OCI-LY1 (cell line): ENCODE data around the gene CEP63.

Source experiments
- H2AFZ ChIP-seq: fragments of 200-600 bp; sonication (generic), shearing (Covaris generic); 2 replicates; pipeline ENCODE4 v1.6.0; 2014; ENCODE audit warnings: antibody characterized with exemption, mild to moderate bottlenecking, low read length
- H3F3A ChIP-seq: fragments of 200-600 bp; sonication (generic), shearing (Covaris generic); 2 replicates; pipeline ENCODE4 v1.6.0; 2014; ENCODE audit warnings: mild to moderate bottlenecking, antibody characterized with exemption, low read length, moderate library complexity; ENCODE audit not compliant: insufficient read depth
- H3K27ac ChIP-seq: fragments of 200-600 bp; sonication (generic); 2 replicates; pipeline ENCODE4 v1.5.1; 2014; ENCODE audit warnings: low read length, mixed run types, mild to moderate bottlenecking, low read depth; ENCODE audit not compliant: poor library complexity, severe bottlenecking
- H3K27me3 ChIP-seq: fragments of 200-600 bp; sonication (generic); 2 replicates; pipeline ENCODE4 v1.6.0; 2014; ENCODE audit warnings: antibody characterized with exemption, mild to moderate bottlenecking, low read length, moderate library complexity; ENCODE audit not compliant: insufficient read depth
- H3K36me3 ChIP-seq: fragments of 200-600 bp; sonication (generic); 2 replicates; pipeline ENCODE4 v1.6.1; 2014; ENCODE audit warnings: mild to moderate bottlenecking, antibody characterized with exemption, low read length, moderate library complexity, mixed read lengths; ENCODE audit not compliant: insufficient read depth
- H3K4me1 ChIP-seq: fragments of 200-600 bp; sonication (generic); 2 replicates; pipeline ENCODE4 v1.5.1; 2014; ENCODE audit warnings: mild to moderate bottlenecking, low read length, moderate library complexity; ENCODE audit not compliant: insufficient read depth, severe bottlenecking
- H3K4me2 ChIP-seq: fragments of 200-600 bp; sonication (generic), shearing (Covaris generic); 2 replicates; pipeline ENCODE4 v1.6.1; 2014; ENCODE audit warnings: low read length
- H3K4me3 ChIP-seq: fragments of 200-600 bp; sonication (generic); 2 replicates; pipeline ENCODE4 v1.5.1; 2014; ENCODE audit warnings: low read length, low read depth, mild to moderate bottlenecking, mixed read lengths; ENCODE audit not compliant: poor library complexity, severe bottlenecking
- H3K79me2 ChIP-seq: fragments of 200-600 bp; shearing (Covaris generic); 2 replicates; pipeline ENCODE4 v1.6.1; 2016; ENCODE audit warnings: mixed run types, low read length, mixed read lengths; ENCODE audit not compliant: insufficient read depth
- H3K9ac ChIP-seq: fragments of 200-600 bp; sonication (generic), shearing (Covaris generic); 2 replicates; pipeline ENCODE4 v1.6.1; 2014; ENCODE audit warnings: mild to moderate bottlenecking, low read length, mixed read lengths
- H3K9me2 ChIP-seq: fragments of 200-600 bp; sonication (generic), shearing (Covaris generic); 2 replicates; pipeline ENCODE4 v1.6.1; 2014; ENCODE audit warnings: low read depth, mild to moderate bottlenecking, low read length, mixed read lengths
- H3K9me3 ChIP-seq: fragments of 200-600 bp; shearing (Covaris generic); 2 replicates; pipeline ENCODE4 v1.6.1; 2014; ENCODE audit warnings: low read length, mixed read lengths
- H4K20me1 ChIP-seq: fragments of 200-600 bp; sonication (generic), shearing (Covaris generic); 2 replicates; pipeline ENCODE4 v1.6.0; 2016; ENCODE audit warnings: mild to moderate bottlenecking, low read length; ENCODE audit not compliant: insufficient read depth
- CTCF ChIP-seq: fragments of 200-600 bp; sonication (generic), shearing (Covaris generic); IDR thresholded peaks from 2 replicates; pipeline ENCODE4 v1.5.1; 2017; ENCODE audit warnings: mild to moderate bottlenecking, antibody characterized with exemption, low read length, moderate library complexity, mixed read lengths
- EZH2 ChIP-seq: fragments of 200-600 bp; sonication (generic), shearing (Covaris generic); IDR thresholded peaks from 2 replicates; pipeline ENCODE4 v1.8.0; 2017; ENCODE audit warnings: borderline replicate concordance, mixed run types, mild to moderate bottlenecking, antibody characterized with exemption, low read length, moderate library complexity, mixed read lengths

Gene CEP63

GRCh38 chr3:134494495-134494894 lies 8.6 kb downstream of the CEP63 start:
- Histone ChIP-seq H3K79me2 (peaks cover 59% of the 10 kb centered on the region), H2AFZ (no peak overlapping the region), H3K27ac (no peak overlapping the region), H3K9ac (no peak overlapping the region), H3K4me2 (no peak overlapping the region), H4K20me1 (no peaks in the 10 kb centered on the region), H3K4me3 (no peak overlapping the region), H3F3A (peaks cover 9% of the 10 kb centered on the region; the same call in 1 of the 2 replicates), H3K4me1 (peaks cover 15% of the 10 kb centered on the region), H3K36me3 (peaks cover 42% of the 10 kb centered on the region), H3K27me3 (no peaks in the 10 kb centered on the region), H3K9me2 (no peaks in the 10 kb centered on the region), H3K9me3 (peaks cover 20% of the 10 kb centered on the region)
- TF ChIP-seq CTCF (no peak), EZH2 (no peak)

GRCh38 chr3:134495980-134496379 lies 10.1 kb downstream of the CEP63 start:
- Histone ChIP-seq H3K27me3 (no peaks in the 10 kb centered on the region), H3K9me3 (peaks cover 15% of the 10 kb centered on the region), H3K79me2 (peaks cover 48% of the 10 kb centered on the region), H3K4me2 (no peak overlapping the region), H2AFZ (no peak overlapping the region), H3K36me3 (peaks cover 42% of the 10 kb centered on the region), H3K9me2 (no peaks in the 10 kb centered on the region), H4K20me1 (no peaks in the 10 kb centered on the region), H3K27ac (no peak overlapping the region), H3F3A (peaks cover 5% of the 10 kb centered on the region; the same call in 1 of the 2 replicates), H3K4me3 (no peak overlapping the region), H3K4me1 (peaks cover 11% of the 10 kb centered on the region), H3K9ac (no peak overlapping the region)
- TF ChIP-seq EZH2 (no peak), CTCF (no peak)

- H3K27ac ChIP-seq = no peak overlapping the region
- no peak for TF ChIP-seq EZH2
- no peak for TF ChIP-seq CTCF
- peaks cover 15% of the 10 kb centered on the region for H3K9me3 ChIP-seq
- no peaks in the 10 kb centered on the region for H3K27me3 ChIP-seq
- H4K20me1 ChIP-seq = no peaks in the 10 kb centered on the region
- H3K36me3 ChIP-seq = peaks cover 42% of the 10 kb centered on the region
- H3F3A ChIP-seq = peaks cover 5% of the 10 kb centered on the region; the same call in 1 of the 2 replicates
- no peak overlapping the region for H3K9ac ChIP-seq
- H3K4me1 ChIP-seq = peaks cover 9% of the 10 kb centered on the region
- no peak overlapping the region for H3K4me3 ChIP-seq
- no peak overlapping the region for H3K4me2 ChIP-seq
- peaks cover 45% of the 10 kb centered on the region for H3K79me2 ChIP-seq
- H3K9me2 ChIP-seq = no peaks in the 10 kb centered on the region
- no peak overlapping the region for H2AFZ ChIP-seq
Observed at GRCh38 chr3:134496471-134497071, 10.7 kb downstream of the CEP63 start.
